Vagina (tissue), 2 donors: ENCODE data around the gene RPL19. TPM values are rescaled to one million over a fixed set of nuclear protein-coding genes. Genes with fewer than 3 reads are reported as not detected.

Experiments used
- DNase-seq, 2 donors: peaks; one replicate each; pipeline ENCODE4 v3.0.0-alpha.2; 2017; ENCODE audit errors: extremely low spot score in 2 of 2
- H3K27ac ChIP-seq: fragments of 200-600 bp; sonication (generic); one replicate; pipeline ENCODE4 v1.5.1; 2019
- H3K27me3 ChIP-seq: fragments of 200-600 bp; sonication (generic); one replicate; pipeline ENCODE4 v1.5.1; 2019
- H3K36me3 ChIP-seq, 2 donors: fragments of 200-600 bp; sonication (generic); one replicate each; pipeline ENCODE4 v1.5.1; 2017 to 2019
- H3K4me1 ChIP-seq: fragments of 200-600 bp; sonication (generic); one replicate; pipeline ENCODE4 v1.5.1; 2019
- H3K4me3 ChIP-seq, 2 donors: fragments of 200-600 bp; sonication (generic); 1 replicate in 1 of 2; 2 replicates in 1 of 2; pipeline ENCODE4 v1.5.1; 2016 to 2019
- H3K9me3 ChIP-seq: fragments of 200-600 bp; sonication (generic); one replicate; pipeline ENCODE4 v1.5.1; 2019
- POLR2A ChIP-seq, 2 donors: fragments of 450-650 bp; IDR thresholded peaks; one replicate each; pipeline ENCODE4 v1.6.1; 2017; ENCODE audit warnings: antibody characterized with exemption in 2 of 2, mild to moderate bottlenecking in 2 of 2, moderate library complexity in 2 of 2
- POLR2AphosphoS5 ChIP-seq, 2 donors: sonication (generic); formaldehyde crosslinking; IDR thresholded peaks; one replicate each; pipeline ENCODE4 v1.9.0; 2017; ENCODE audit warnings: antibody characterized with exemption in 2 of 2, mild to moderate bottlenecking in 2 of 2, low read depth in 1 of 2; ENCODE audit not compliant: insufficient read depth in 1 of 2
- intact Hi-C: fragments of 100-400 bp; cut with DNase I; formaldehyde crosslinking; loops from one replicate; pipeline ENCODE4 v1.15.1; 2023
- total RNA-seq: library from RNA; depleted of rRNA; stranded (reverse); fragments of >200 nt; gene quantifications from one replicate; pipeline ENCODE4 v1.2.3, GENCODE V29; 2016
- TF ChIP-seq, protein P1 (sequence below), 3 experiments: fragments of 450-650 bp in 2 of 3; fragments of 200-600 bp in 1 of 3; sonication (generic) in 1 of 3; IDR thresholded peaks; one replicate each; pipeline ENCODE4 v1.5.1; 2017 to 2019; ENCODE audit warnings: antibody characterized with exemption in 3 of 3, mild to moderate bottlenecking in 2 of 3, moderate library complexity in 2 of 3

Gene RPL19
- total RNA-seq, 1 donor from 2014 or later = 2,758 TPM

DNA sequence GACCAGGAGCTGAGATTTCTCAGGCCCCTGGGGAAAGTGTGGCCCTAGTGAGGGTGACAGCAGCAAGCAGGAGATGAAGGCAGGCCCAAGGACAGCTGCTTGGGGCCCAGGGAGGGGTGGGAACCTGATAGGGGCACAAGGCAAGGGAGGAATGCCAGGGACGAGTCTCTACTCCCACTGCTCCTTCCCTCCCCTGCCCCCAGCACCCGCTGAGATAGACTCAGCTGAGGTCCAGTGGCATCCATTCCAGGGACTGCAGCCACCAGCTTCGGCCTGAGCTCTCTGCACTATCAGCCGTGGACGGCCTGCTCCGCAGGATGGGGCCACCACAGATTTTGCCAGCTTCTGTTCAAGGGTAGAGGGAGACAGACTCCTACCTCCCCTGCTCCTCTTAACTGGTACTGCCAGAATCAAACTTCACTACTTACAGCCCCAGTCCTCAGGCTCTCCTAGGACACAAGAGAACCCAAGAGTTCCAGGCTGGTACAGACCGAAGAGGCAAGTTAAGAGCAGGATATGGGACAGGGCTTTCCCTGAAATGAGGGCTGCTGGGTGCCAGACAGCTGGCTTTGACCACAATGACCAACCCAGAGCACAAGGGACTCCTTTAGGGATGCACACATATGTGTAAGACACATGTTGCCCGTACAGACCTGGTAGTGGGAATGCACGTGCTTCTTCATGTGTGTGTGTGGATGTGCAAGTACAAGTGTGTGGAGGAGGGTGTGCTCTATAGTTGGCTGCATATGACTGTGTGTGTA lies 8.2 kb upstream of the RPL19 start:
- Histone ChIP-seq H3K4me1 (peaks cover 27% of the 10 kb centered on the region), H3K36me3 (peaks cover 0 to 30% of the 10 kb centered on the region in 2 donors), H3K27ac (no peak overlapping the region), H3K27me3 (no peaks in the 10 kb centered on the region), H3K4me3 (no peak overlapping the region), H3K9me3 (no peaks in the 10 kb centered on the region)
- intact Hi-C loops = no loop called here
- no peak for TF ChIP-seq POLR2AphosphoS5 (IDR thresholded peaks at IDR 0.05; ENCODE audit: insufficient read depth in 1 of 2, low read depth in 1 of 2)
- no peak for DNase-seq

DNA sequence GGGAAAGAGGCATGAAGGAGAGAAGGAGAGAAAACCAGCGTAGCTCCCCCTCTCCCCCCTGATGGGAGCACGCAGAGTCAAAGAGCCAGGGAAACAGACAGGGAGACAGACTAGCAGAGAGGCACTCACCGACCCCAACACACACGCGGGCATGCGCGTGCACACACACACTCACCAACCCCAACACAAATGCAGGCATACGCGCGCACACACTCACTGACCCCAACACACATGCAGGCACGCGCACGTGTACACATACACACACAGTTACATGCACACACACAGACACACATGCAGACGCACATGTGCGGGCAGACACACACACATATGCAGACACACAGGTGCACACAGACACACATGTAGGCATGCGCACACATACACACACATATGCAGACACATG lies 7.2 kb upstream of the RPL19 start:
- H3K27me3 ChIP-seq = no peaks in the 10 kb centered on the region
- no peak for TF ChIP-seq POLR2AphosphoS5 (IDR thresholded peaks at IDR 0.05; ENCODE audit: insufficient read depth in 1 of 2, low read depth in 1 of 2)
- TF ChIP-seq POLR2A (IDR thresholded peaks at IDR 0.05) = no peak
- TF ChIP-seq, protein P1, sequence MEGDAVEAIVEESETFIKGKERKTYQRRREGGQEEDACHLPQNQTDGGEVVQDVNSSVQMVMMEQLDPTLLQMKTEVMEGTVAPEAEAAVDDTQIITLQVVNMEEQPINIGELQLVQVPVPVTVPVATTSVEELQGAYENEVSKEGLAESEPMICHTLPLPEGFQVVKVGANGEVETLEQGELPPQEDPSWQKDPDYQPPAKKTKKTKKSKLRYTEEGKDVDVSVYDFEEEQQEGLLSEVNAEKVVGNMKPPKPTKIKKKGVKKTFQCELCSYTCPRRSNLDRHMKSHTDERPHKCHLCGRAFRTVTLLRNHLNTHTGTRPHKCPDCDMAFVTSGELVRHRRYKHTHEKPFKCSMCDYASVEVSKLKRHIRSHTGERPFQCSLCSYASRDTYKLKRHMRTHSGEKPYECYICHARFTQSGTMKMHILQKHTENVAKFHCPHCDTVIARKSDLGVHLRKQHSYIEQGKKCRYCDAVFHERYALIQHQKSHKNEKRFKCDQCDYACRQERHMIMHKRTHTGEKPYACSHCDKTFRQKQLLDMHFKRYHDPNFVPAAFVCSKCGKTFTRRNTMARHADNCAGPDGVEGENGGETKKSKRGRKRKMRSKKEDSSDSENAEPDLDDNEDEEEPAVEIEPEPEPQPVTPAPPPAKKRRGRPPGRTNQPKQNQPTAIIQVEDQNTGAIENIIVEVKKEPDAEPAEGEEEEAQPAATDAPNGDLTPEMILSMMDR (IDR thresholded peaks at IDR 0.05) = no peak

DNA sequence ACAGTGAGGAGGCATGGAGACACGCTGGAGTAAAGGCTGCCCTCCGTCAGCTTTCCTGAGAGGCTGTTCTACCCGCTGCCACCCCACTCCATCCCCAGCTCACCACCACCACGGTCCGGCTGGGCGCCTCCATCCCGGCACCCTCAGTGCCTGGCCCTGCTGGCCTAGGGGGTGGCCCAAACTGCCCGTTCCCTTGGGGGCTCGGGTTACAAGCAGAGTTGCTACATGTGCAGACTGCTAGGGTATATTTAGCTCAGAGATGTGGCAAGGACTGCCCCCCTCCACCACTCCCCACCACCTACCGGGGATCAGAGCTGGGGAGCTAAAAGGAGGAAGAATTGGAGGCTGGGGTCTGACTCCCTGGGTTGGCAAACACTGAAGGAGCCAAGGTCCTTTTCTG lies 6.7 kb upstream of the RPL19 start:
- intact Hi-C loops = no loop called here
- Histone ChIP-seq H3K27ac (no peak overlapping the region), H3K4me1 (peaks cover 37% of the 10 kb centered on the region), H3K36me3 (peaks cover 0 to 21% of the 10 kb centered on the region in 2 donors), H3K9me3 (no peaks in the 10 kb centered on the region), H3K27me3 (no peaks in the 10 kb centered on the region), H3K4me3 (no peak overlapping the region)
- no peak for DNase-seq
- TF ChIP-seq POLR2AphosphoS5 (IDR thresholded peaks at IDR 0.05; ENCODE audit: insufficient read depth in 1 of 2, low read depth in 1 of 2) (no peak), POLR2A (IDR thresholded peaks at IDR 0.05) (no peak)
- TF ChIP-seq, protein P1 (IDR thresholded peaks at IDR 0.05) = no peak

More for the DNA sequence above, 7.2 kb upstream of the RPL19 start:
- H3K4me3 ChIP-seq = no peak overlapping the region
- DNase-seq = no peak
- no peak overlapping the region for H3K27ac ChIP-seq
- peaks cover 0 to 21% of the 10 kb centered on the region in 2 donors for H3K36me3 ChIP-seq
- intact Hi-C loops = no loop called here
- H3K9me3 ChIP-seq = no peaks in the 10 kb centered on the region
- H3K4me1 ChIP-seq = peaks cover 33% of the 10 kb centered on the region

DNA sequence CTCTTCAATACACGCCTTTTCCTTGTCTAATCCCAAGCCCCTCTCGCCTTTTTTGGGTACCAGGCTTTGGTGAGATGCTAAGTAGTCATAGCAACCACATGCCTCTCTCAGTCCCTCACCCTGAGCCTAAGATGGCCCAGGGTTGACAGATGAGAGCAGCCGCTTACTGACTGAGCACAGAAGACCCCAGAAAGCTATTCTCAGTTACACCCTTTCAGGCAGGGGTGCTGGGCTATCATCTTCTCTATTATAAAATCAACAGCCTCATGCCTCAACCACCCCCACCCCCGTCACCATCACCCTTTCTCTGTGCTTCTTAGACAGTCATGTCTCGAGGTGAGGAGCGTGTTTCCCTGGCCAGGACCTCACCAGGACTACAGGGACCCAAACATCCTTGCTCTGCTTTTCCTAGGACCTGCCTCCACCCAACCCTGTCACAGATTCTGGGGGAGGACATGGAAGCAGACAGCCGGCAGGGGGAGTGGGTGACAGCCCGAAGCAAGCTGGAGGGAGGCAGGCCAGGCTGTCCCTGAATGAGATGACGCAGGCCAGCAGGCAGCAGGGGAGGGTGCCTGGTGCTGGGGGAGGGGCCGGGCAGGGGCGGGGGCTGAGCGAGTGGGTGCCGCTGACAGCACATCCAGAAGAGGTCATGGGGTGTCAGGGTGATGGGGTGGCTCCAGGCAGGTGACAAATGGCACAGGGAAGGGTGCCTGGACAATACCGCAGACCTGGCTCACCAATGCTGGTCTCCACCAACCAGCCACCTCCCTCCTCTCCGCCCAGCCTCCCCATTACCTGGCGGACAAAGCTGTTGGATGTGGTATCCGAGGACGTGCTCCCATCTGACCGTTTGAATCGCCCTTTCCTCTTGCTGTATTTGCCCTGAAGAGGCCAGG lies 5.7 kb upstream of the RPL19 start:
- intact Hi-C loops = no loop called here
- H3K27ac ChIP-seq = no peak overlapping the region
- no peaks in the 10 kb centered on the region for H3K9me3 ChIP-seq
- H3K4me1 ChIP-seq = peaks cover 47% of the 10 kb centered on the region
- H3K27me3 ChIP-seq = no peaks in the 10 kb centered on the region
- peaks cover 0 to 21% of the 10 kb centered on the region in 2 donors for H3K36me3 ChIP-seq
- DNase-seq = no peak
- no peak overlapping the region for H3K4me3 ChIP-seq
- TF ChIP-seq POLR2A (IDR thresholded peaks at IDR 0.05) = no peak
- TF ChIP-seq, protein P1 (IDR thresholded peaks at IDR 0.05) = peak in 1 of 3 experiments; percentile 23
- no peak for TF ChIP-seq POLR2AphosphoS5 (IDR thresholded peaks at IDR 0.05; ENCODE audit: insufficient read depth in 1 of 2, low read depth in 1 of 2)

DNA sequence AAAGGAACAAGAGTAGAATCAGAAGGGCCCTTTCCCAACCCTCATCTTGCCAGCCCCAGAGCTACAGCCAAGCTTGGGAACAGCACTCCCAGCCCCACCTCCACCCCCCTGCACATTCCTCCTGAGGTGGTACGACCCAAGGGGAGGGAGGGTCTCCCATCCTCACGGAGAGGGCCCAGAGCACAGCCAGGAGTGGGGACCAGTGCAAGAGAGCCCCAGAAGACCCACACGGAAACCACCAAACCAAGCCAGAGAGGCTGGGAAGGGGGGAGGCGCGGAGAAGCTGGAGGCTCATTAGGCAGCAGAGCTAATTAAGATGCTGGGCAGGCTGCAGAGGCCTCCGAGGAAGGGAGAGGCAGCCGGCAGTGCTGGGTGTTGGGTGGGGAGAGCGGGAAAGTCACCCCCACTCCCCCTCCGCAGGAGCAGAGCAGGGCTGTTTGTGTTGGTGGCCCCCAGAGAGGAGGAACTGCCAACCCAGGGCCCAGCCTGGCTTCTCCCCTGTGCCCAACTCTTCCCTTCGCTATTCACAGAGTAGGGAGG lies 5.0 kb upstream of the RPL19 start:
- TF ChIP-seq, protein P1 (IDR thresholded peaks at IDR 0.05) = no peak
- no peak for TF ChIP-seq POLR2AphosphoS5 (IDR thresholded peaks at IDR 0.05; ENCODE audit: insufficient read depth in 1 of 2, low read depth in 1 of 2)
- TF ChIP-seq POLR2A (IDR thresholded peaks at IDR 0.05) = no peak
- Histone ChIP-seq H3K27me3 (no peaks in the 10 kb centered on the region), H3K36me3 (peaks cover 0 to 16% of the 10 kb centered on the region in 2 donors), H3K9me3 (no peaks in the 10 kb centered on the region), H3K27ac (no peak overlapping the region), H3K4me3 (no peak overlapping the region), H3K4me1 (peaks cover 49% of the 10 kb centered on the region)
- DNase-seq = no peak
- intact Hi-C loops = no loop called here
